IPS DF 19.7 (cell line): ENCODE results near the gene SPACA9.

Experiments
- DNase-seq: peaks from one replicate; pipeline ENCODE4 v3.0.0-alpha.2; 2013; ENCODE audit warnings: low read depth, low spot score

SPACA9 gene

DNA sequence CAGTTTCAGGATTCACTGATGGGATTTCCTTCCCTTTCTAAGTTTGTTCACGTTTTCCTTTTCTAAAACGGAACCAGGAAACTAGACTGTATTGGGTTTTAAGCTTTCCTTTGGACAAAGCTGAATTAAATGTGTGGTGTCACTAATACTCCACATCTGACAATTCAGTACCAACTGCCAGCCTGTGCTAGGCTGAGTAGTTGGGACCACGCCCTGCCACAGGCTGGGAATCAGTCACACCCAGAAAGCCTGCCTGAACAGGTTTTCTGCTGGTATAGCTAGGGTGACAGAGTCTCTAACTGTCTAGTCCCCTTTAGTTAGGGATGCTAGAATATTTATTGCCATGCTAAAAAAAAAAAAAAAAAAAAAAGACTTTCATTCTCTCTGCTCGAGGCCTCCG lies 15.6 kb downstream of the SPACA9 start:
- DNase-seq: no peak

DNA sequence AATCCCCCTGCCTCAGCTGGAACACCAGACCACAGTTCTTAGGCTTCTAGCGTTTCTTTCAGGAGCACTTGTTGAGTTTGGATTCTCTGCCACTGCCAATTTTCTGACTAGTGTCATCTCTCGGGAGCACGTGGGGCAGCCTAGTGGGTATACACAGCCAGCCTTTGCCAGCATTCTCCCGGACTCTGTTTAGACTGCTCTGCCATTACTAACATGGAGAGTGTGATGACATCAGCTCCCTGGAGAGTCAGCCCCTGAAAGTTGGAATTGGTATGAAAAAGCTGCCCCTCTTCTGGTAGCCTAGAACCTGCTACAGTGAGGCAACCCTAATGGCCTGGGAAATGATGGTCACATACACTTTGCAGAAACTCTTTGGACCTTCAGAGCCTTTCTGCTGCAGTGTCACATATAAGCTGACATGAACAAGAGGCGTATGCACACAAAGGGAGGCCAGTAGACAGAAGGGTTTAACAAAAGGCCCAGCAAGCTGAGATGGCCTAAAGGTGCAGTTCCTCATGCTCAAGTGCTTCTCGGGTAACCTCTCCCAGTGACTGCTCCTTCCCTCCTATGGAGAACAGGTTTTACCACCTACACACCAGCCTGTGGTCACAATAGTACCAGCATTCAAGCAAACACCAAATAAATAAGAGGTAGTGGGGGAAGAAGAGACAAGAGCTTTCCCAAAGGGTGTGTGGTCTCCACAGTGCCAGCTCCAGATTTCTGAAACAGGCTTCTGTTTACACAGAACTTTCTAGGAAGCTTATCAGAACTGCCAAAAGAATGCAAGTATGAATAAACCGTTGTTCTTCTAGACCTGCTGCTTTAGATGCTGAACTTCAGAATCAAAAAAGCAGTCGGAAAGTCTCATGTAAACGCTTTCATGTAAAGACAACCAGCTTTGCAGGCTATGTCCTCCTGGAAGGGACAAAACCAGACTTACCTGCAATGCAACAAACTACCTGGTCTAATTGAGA lies 16.5 kb downstream of the SPACA9 start:
- no peak for DNase-seq

DNA sequence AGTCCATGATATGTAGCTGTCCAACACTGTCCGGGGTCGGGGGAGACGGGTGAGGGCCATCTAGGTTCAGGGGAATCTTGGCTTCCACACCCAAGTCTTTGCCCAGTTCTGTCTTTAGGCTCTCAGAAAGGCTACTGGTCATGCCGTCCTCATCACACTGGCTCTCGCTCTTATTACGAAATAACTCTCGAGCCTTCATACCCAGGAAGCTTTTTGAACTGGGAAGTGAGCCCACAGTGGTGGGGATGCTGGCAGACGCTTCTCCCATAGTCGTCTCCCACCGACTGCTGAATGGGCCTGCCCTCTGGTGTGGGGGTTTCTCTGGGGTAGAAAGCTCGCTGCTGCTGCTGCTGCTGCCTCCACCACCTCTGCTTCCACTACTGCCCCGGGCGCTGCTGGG lies 17.6 kb downstream of the SPACA9 start:
- no peak for DNase-seq

DNA sequence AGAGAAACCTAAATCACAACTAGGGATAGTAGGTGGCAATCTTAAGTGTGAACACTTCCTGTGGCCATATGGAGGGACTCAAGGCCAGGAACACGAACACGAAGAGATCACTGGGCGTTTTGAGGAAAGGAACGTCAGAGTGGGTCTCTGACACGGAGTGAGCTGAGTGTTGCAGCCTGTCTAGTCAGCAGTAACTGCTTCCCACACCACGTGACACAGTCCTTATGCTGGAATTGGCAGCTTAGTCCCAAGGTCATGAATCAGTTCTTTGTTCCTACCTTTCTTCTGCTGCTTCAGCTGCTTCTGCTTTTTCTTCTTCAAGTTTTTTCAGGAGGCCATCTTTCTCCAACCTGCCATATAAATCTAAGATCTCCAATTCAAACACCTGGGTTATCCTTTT lies 18.2 kb downstream of the SPACA9 start:
- DNase-seq: no peak

DNA sequence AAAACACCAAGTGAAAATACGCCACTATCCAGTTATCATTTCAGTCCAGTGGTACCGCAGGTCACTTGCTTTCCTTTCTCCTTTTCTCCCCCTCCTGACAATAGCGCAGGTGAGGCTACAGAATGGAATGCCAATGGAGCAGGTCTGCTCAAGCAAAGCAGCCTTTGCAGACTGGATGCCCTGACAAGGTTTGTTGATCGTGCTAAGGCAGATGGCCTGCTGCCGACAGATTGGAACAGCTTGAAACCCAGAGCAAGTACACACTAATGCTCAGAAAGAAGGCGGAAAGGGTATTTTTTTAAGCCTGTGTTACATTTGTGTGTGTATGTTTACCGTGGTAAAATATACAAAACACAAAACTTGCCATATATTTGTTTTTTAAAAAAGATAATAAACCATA lies 19.4 kb downstream of the SPACA9 start:
- no peak for DNase-seq

DNA sequence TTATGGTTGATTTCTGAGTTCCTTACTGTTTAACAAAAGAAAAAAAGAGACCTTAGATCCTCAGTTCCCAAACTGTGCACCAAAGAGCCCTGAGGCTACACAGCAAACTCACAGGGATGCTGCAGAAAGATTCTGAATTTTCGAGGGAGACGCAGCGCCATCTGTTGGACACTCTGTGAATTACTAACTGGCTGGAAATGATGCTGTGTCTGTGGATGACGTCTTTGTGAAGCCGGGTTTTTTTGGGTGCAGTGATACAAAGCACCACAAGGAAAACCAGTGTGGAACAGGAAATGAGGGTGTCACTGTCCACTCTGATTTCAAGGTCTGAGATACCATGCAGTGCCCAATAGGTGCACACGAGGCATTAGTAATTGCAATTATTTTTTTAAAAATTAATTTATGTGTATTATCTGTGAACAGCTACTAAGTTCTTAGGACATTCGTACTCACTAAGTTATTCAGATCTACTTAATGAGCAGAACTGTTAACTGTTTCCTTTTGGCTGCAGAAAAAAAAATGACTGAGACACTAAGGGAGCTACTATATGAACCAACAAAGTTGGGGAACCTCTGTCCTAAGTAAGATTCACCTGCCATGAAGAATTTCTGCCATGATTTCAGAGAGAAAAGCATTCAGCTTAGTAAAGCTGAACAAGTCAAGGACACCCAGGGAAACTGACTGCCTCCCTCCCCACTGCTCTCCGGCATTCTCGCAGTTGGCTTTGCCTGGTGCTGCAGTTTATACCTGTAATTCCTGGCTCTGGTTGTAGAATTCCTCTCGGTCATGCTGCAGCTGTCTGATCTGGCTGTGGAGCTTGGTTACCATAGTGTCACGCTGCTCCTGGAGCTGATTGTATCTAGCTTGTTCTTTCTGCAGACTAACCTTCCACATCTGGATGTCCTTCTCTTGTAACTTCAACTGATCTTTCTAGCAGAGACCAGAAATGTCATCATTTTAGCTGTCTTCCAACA lies 23.4 kb downstream of the SPACA9 start:
- DNase-seq: no peak

DNA sequence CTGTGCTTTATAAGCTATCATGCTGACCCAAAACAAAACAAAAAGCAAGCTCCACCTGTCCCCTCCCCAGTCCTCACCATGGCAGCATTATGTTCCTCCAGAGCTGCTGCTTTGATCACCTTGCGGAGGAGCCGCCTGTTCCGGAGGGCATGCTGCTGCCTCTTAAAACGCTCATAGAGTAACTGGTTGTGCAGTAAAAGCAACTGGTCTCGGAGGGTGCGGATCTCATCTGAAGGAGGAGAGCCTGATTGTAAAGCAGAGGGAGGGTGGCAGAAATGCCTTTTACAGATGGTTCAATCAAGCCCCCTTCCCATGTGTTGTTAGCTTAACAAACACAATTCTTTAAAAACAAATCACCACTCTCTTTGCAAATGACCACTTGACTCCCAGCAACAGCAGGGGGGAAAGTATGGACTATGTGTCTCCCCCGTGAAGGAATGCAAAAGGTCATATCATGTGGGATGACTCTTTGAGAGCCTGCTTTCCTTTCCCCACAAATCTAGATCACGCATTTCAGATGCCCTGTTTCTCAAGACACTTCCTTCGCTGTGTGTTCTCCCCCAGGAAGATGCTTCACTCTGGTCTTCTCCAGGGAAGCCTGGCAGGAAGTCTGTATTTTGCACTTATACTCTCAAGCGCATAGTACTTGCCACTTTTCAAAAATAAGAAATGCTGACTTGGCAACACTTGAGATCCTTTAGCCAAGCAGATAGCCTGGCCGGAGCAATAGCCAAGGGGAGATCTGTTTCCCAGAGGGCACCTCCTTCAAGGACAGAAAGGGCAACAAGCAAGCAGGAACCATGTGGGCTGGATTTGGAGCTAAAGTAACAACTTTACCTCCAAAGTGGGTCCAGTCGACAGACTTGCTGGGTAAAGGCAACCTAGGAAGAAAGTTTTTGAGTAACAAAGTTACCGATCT lies 25.1 kb downstream of the SPACA9 start:
- no peak for DNase-seq

DNA sequence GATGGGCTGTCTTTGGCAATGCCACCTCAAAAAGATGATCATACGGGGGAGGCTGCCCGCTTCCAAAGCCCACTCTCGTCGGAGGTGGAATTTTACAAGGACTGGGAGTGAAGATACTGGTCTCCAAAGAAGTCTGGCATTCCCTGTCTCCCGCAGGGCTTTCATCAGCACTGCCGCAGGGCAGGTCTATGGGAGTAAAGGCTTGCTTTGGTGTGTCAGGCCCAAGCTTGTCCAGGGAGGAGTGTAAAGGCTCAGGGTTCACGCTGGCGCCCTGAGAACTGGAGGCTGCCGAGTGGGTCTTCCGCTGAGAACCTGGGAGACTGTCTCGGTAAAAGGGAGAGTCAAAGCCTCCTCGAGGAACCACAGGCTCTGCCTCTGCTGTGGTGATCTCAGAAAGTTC lies 27.0 kb downstream of the SPACA9 start:
- no peak for DNase-seq

DNA sequence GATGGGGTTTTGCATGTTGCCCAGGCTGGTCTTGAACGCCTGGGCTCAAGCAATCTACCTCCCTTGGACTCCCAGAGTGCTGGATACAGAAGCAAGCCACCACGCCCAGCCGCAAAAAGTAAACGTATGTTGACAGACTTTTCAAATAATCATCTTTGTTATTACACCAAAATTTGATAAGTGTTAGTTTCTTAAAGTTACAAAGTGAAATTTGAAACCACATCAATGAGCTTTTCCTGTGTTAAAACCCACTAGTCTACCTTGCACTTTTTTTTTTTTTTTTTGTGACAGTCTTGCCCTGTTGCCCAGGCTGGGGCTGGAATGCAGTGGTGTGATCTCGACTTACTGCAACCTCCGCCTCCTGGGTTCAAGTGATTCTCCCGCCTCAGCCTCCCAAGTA lies 29.9 kb downstream of the SPACA9 start:
- DNase-seq: no peak

DNA sequence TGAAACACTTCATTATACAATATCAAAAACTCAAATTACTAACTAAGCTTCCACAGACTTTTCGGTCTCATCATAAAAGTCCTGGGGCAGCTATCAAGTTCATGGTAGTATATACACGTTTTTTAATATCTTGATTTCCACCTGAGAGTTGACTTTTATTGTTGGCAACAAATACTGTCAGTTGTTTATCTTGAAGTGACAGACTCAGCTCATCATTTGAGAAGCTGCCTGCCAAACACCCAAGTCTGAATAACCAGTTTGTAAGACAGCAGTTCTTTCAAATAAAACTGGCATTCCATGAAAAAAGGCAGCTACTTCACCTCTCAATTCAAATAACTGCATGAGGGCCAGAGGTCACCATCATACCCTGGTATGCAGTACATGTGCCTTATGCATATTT lies 30.6 kb downstream of the SPACA9 start:
- no peak for DNase-seq

DNA sequence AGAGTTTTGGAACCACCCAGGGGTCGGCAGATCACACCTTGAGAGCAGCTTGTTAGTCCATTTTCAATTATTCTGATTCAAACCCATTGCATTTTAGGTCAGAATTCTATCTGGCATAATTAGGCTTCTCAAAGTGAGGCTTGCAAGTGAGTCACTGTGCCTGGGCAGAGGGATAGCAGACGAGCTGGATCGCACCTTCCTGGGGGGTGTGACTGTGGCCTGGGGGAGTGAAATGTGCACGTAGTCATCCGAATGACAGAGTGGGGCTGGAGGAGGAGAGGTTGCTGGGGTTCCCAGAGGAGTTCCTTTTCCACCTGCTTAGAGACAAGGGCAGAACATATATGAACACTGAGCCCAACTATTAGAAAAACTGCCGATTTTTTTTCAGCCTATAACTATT lies 31.7 kb downstream of the SPACA9 start:
- DNase-seq: no peak

DNA sequence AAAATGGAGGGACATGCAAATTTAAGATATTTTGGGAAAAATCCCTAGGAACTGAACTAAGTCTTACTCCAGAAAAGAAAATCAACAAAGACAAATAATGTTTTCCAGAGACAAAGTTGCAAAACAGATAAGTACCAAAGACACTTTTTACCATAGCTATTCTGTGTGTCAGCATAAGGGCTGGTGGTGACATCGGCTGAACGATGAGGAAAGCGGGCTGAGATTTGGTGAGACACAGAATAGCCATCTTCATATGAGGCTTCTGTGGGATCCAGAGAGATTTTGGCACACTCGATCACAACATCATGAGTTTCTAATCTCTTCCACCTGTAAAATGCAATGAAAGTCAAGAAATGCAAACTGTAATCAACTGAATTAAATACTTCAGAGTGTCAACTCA lies 33.4 kb downstream of the SPACA9 start:
- no peak for DNase-seq

DNA sequence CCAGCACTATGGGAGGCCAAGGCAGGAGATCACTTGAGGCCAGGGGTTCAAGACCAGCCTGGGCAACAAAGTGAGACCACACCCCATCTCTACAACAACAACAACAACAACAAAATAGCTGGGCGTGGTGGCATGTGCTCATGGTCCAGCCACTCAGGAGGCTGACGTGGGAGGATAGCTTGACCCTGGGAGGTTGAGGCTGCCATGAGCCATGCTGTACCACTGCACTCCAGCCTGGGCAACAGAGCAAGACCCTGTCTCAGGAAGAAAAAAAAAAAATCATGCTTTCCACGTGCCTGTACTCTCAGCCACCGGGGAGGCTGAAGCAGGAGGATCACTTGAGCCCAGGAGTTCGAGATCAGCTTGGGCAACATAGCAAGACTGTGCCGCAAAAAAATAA lies 36.2 kb downstream of the SPACA9 start:
- no peak for DNase-seq

DNA sequence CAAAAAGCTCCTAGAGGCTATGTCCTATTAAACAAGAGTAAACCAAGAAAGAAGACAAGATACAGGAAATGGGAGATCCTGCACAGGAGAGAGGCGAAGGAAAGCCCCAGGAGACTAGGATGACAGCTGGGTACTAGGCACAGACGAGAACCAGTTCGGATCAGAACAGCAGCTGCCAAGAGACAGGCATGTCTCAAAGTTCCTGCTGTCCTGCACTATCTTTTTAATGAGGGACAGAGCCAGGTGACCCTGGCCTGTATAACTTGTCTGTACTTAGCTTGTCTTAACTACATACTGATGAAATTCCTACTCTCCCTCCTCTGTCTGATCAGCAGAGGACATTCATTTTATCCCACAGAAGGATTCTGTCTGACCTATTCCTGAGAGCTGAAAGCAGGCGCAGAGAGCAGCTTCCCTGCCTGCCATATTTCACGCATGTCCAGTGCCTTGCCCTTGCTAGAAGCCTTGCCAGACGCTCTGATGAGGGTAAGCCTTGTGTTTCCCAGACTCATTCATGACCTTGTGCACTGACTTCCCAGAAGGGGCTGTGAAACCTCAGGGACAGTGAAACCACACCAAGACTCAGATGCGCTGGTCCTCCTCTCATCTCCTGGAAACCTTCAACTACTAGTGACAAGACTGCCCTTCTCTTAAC lies 41.0 kb downstream of the SPACA9 start:
- no peak for DNase-seq

DNA sequence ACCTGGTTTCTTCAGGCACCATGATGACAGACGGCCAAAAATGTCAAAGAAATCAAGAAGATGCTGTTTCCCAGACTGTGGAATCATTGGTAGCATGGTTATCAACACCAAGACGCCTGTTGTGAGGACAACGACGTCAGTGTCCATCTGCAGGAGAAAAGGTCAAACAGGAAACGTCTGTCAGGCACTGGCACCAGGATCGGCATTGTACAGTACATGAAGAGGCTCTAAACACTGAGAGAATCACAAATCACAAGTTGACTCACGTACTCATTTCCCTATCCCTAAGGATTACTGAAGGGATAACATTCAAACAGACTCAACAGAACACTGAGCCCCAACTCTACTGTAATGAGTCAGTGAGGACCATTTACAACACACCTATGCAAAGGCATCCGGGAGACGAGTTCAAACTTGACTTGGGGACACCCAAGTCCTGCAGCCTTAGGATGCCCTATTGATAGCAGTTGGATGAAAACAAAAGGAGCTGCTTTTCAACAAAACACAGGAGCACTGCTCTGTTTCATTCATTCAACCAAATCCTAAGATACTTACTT lies 44.7 kb downstream of the SPACA9 start:
- no peak for DNase-seq

DNA sequence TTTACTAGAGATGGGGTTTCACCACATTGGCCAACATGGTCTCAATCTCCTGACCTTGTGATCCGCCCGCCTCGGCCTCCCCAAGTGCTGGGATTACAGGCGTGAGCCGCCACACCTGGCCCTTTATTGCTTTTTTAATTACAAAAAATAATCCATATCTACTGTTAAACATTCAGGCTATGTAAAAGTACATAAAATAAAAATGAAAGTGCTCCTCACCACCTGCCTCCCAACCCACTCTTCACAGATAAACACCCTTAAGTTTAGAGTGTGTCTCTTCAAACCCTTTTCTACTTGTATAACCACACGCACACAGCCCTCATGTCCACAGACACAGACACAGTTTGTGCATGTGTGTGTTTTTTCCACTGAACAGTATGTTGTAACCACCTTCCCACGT lies 49.0 kb downstream of the SPACA9 start:
- no peak for DNase-seq

DNA sequence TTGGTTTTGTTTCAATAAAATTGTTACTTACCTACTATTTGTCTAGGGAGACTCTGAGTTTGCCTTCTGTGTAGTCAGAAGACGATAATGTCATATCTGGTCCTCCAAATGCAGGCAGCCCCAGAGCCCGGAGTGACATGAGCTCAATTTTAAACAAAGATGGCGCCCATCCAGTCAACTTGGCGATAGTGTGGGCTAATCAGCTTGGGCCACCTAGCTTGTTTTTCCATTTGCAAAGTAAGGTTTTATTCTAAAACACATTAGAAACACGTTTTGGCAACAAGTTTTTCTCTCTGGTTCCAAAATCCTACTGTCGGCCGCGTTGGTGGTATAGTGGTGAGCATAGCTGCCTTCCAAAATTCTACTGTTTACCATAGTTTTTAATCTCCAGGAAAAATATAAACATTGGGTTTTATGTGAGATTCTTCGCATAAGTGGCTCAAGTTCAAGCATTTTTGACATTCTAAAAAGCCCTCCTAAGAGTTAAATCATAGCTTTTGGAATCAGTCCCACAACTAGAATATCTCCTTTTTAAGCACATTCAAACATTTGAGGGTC lies 52.6 kb downstream of the SPACA9 start:
- DNase-seq: no peak

DNA sequence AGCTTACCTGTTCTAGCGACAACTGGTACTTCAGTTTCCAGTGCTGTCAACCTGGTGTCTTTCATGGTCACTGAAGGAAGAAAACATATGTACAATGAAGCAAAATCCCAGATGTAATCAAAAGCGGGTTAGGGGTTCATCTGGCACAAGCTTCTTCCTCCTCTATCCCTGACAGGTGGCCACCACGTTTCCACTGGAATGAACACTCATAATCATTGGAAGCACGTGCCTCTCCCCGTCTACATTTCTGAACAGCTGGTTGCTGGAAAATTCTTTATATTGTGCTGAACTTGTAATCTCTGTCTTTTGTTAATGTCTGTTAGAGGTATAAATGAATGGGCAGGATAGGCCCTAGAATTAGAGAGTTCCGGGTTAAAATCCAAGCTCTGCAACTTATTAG lies 56.3 kb downstream of the SPACA9 start:
- no peak for DNase-seq

DNA sequence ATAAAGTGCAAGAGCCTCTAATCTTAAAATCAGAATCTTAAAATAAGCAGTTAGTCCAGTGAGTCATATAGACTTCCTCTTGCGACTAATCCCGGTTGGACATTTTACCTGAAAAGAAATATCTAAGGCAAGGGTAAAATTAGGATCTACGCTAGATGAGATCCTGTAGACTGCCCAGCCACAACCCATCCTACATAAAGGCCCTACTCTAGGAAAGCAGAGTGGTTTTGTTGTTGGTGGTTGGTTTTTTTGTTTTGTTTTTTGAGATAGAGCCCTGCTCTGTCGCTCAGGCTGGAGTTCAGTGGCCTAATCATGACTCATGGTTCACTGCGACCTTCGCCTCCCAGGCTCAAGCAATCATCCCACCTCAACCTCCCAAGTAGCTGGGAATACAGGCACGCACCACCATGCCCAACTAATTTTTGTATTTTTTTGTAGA lies 58.8 kb downstream of the SPACA9 start:
- DNase-seq: no peak

DNA sequence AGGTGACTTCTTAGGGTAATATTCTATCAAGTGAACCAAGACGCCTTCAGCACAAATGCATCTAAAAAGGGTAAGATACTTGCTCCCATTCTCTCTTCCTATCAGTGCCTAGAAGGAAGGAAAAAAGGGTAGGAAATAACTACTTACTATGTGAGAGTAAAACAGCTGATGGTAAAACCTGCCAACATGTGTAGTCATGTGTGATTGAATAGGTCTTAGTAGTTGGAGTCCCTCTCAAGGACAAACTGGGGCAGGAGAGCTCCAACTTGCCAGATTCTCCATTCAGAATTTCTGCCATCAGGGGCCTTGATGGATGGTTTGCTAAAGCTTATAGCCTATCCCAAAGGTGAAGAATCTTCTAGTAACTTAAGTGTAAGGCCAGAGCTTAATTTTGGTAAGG lies 60.5 kb downstream of the SPACA9 start:
- no peak for DNase-seq
